PC-9 (cell line): ENCODE results near the gene FARS2. TPM values are rescaled to one million over a fixed set of nuclear protein-coding genes. Genes with fewer than 3 reads are reported as not detected.

Source experiments
- BruUV-seq: library from RNA; stranded (reverse); fragments of 400-500 nt; replicated peaks from 2 replicates; lab custom pipeline; 2021; lab: Mats Ljungman, UMichigan
- CTCF ChIA-PET: fragments of 300-600 bp; sonication (Branson Sonifier 250); formaldehyde crosslinking; loops from one replicate; lab custom pipeline; 2022; ENCODE audit warnings: antibody characterized with exemption; lab: Charles Lee
- POLR2A ChIA-PET: fragments of 300-600 bp; sonication (Branson Sonifier 250); formaldehyde crosslinking; loops from one replicate; lab custom pipeline; 2022; ENCODE audit warnings: antibody characterized with exemption; ENCODE audit not compliant: unreplicated experiment; lab: Charles Lee
- DNase-seq, 2 experiments: peaks; one replicate each; pipeline versions ENCODE4 v3.0.0 to v3.0.0-alpha.2; 2015 to 2022; ENCODE audit warnings: mixed read lengths in 1 of 2
- H2AFZ ChIP-seq: fragments of 200-600 bp; sonication (generic); 2 replicates; pipeline ENCODE4 v1.8.1; 2017; ENCODE audit warnings: antibody characterized with exemption
- H3F3A ChIP-seq: fragments of 200-600 bp; sonication (generic); 2 replicates; pipeline ENCODE4 v1.8.1; 2017; ENCODE audit warnings: antibody characterized with exemption, mild to moderate bottlenecking, low read depth; ENCODE audit not compliant: insufficient read depth
- H3K27ac ChIP-seq: fragments of 200-600 bp; sonication (generic); 2 replicates; pipeline ENCODE4 v1.6.1; 2016; ENCODE audit warnings: mixed run types
- H3K27me3 ChIP-seq: fragments of 200-600 bp; sonication (generic); 2 replicates; pipeline ENCODE4 v1.6.1; 2016; ENCODE audit warnings: low read depth, mixed run types; ENCODE audit not compliant: insufficient read depth
- H3K36me3 ChIP-seq: fragments of 200-600 bp; sonication (generic); 2 replicates; pipeline ENCODE4 v1.6.1; 2016; ENCODE audit warnings: low read depth, mixed run types
- H3K4me1 ChIP-seq: fragments of 200-600 bp; sonication (generic); replicated peaks from 2 replicates; pipeline ENCODE4 v1.6.1; 2016; ENCODE audit warnings: mixed run types; ENCODE audit not compliant: insufficient read depth
- H3K4me2 ChIP-seq: fragments of 200-600 bp; sonication (generic); 2 replicates; pipeline ENCODE4 v1.6.1; 2017; ENCODE audit warnings: mixed run types
- H3K4me3 ChIP-seq: fragments of 200-600 bp; sonication (generic); 2 replicates; pipeline ENCODE4 v1.6.1; 2016; ENCODE audit warnings: mixed run types
- H3K79me2 ChIP-seq: fragments of 200-600 bp; sonication (generic); 2 replicates; pipeline ENCODE4 v1.6.1; 2017; ENCODE audit warnings: low read depth, mixed run types
- H3K9me2 ChIP-seq: fragments of 200-600 bp; sonication (generic); 2 replicates; pipeline ENCODE4 v1.8.1; 2017; ENCODE audit warnings: mild to moderate bottlenecking; ENCODE audit not compliant: insufficient read depth
- H3K9me3 ChIP-seq: fragments of 200-600 bp; sonication (generic); 2 replicates; pipeline ENCODE4 v1.8.1; 2016; ENCODE audit warnings: low read depth; ENCODE audit not compliant: insufficient read depth
- H4K20me1 ChIP-seq: fragments of 200-600 bp; sonication (generic); 2 replicates; pipeline ENCODE4 v1.8.1; 2017; ENCODE audit not compliant: insufficient read depth
- EZH2 ChIP-seq: fragments of 200-600 bp; sonication (generic); IDR thresholded peaks from 2 replicates; pipeline ENCODE4 v1.8.0; 2017; ENCODE audit warnings: antibody characterized with exemption, low read depth
- intact Hi-C: fragments of 100-400 bp; cut with micrococcal nuclease; formaldehyde crosslinking; loops from one replicate; pipeline ENCODE4 v1.10.0; 2022; ENCODE audit not compliant: unreplicated experiment
- total RNA-seq: library from RNA; stranded (reverse); gene quantifications from 2 replicates; pipeline ENCODE4 v1.2.3, GENCODE V29; 2021
- TF ChIP-seq, protein P1 (sequence below): fragments of 200-600 bp; sonication (generic); conservative IDR thresholded peaks from 2 replicates; pipeline ENCODE4 v1.6.1; 2017; ENCODE audit warnings: mixed run types, antibody characterized with exemption, mild to moderate bottlenecking, moderate library complexity

Gene FARS2
- total RNA-seq, 1 experiment from 2014 or later = 26.7 TPM

GRCh38 chr6:5351552-5352210 is 90.4 kb downstream of the FARS2 start:
- no peaks in the 10 kb centered on the region for H3F3A ChIP-seq
- no peak overlapping the region for H2AFZ ChIP-seq
- no TSS peak for BruUV-seq
- CTCF ChIA-PET = no interaction called here
- no peaks in the 10 kb centered on the region for H3K79me2 ChIP-seq
- H3K4me3 ChIP-seq = no peak overlapping the region
- TF ChIP-seq, protein P1, sequence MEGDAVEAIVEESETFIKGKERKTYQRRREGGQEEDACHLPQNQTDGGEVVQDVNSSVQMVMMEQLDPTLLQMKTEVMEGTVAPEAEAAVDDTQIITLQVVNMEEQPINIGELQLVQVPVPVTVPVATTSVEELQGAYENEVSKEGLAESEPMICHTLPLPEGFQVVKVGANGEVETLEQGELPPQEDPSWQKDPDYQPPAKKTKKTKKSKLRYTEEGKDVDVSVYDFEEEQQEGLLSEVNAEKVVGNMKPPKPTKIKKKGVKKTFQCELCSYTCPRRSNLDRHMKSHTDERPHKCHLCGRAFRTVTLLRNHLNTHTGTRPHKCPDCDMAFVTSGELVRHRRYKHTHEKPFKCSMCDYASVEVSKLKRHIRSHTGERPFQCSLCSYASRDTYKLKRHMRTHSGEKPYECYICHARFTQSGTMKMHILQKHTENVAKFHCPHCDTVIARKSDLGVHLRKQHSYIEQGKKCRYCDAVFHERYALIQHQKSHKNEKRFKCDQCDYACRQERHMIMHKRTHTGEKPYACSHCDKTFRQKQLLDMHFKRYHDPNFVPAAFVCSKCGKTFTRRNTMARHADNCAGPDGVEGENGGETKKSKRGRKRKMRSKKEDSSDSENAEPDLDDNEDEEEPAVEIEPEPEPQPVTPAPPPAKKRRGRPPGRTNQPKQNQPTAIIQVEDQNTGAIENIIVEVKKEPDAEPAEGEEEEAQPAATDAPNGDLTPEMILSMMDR = no peak
- no peak for TF ChIP-seq EZH2
- H3K27me3 ChIP-seq = no peaks in the 10 kb centered on the region
- no peaks in the 10 kb centered on the region for H4K20me1 ChIP-seq
- no peaks in the 10 kb centered on the region for H3K4me1 ChIP-seq
- no peak for DNase-seq
- POLR2A ChIA-PET = no interaction called here
- intact Hi-C loops = no loop called here
- no peak overlapping the region for H3K27ac ChIP-seq
- no peaks in the 10 kb centered on the region for H3K36me3 ChIP-seq
- no peaks in the 10 kb centered on the region for H3K9me3 ChIP-seq
- H3K4me2 ChIP-seq = no peak overlapping the region
- no peaks in the 10 kb centered on the region for H3K9me2 ChIP-seq

GRCh38 chr6:5353971-5354370 is 92.7 kb downstream of the FARS2 start:
- CTCF ChIA-PET = no interaction called here
- Histone ChIP-seq H3K27ac (no peak overlapping the region), H3K4me3 (no peak overlapping the region), H2AFZ (no peak overlapping the region), H3K79me2 (no peaks in the 10 kb centered on the region), H3K9me2 (no peaks in the 10 kb centered on the region), H3K4me1 (no peaks in the 10 kb centered on the region), H3K27me3 (no peaks in the 10 kb centered on the region), H3K9me3 (no peaks in the 10 kb centered on the region), H3K4me2 (no peak overlapping the region), H4K20me1 (no peaks in the 10 kb centered on the region), H3K36me3 (no peaks in the 10 kb centered on the region), H3F3A (no peaks in the 10 kb centered on the region)
- DNase-seq = no peak
- POLR2A ChIA-PET = no interaction called here
- TF ChIP-seq, protein P1 = no peak
- TF ChIP-seq EZH2 = no peak
- intact Hi-C loops = no loop called here
- no TSS peak for BruUV-seq

GRCh38 chr6:5357486-5357885 is 96.2 kb downstream of the FARS2 start:
- ChIA-PET CTCF (no interaction called here), POLR2A (interaction anchor here (0.6 kb wide), 1 partner anchor 52 kb away, joined by 3 read pairs; no protein-coding TSS in a partner anchor)
- Histone ChIP-seq H3K9me3 (no peaks in the 10 kb centered on the region), H3K4me3 (no peak overlapping the region), H2AFZ (no peak overlapping the region), H3K36me3 (no peaks in the 10 kb centered on the region), H3F3A (no peaks in the 10 kb centered on the region), H3K27ac (no peak overlapping the region), H4K20me1 (no peaks in the 10 kb centered on the region), H3K9me2 (no peaks in the 10 kb centered on the region), H3K79me2 (no peaks in the 10 kb centered on the region), H3K27me3 (no peaks in the 10 kb centered on the region), H3K4me1 (no peaks in the 10 kb centered on the region), H3K4me2 (no peak overlapping the region)
- intact Hi-C loops = no loop called here
- DNase-seq = no peak
- no peak for TF ChIP-seq EZH2
- TF ChIP-seq, protein P1 = no peak
- BruUV-seq = no TSS peak
